DMS 273 (cell line): Measurements from ENCODE around the gene LRP3.
"Not testable (repeated sequence)": the region's sequence is repeated elsewhere in the genome, so short reads cannot be mapped to it uniquely, and the experiment has no call there.

ENCODE experiments used
- DNase-seq: peaks from one replicate; lab custom pipeline; 2025; ENCODE audit not compliant: unreplicated experiment; lab: John Stamatoyannopoulos, UW

The LRP3 gene

DNA sequence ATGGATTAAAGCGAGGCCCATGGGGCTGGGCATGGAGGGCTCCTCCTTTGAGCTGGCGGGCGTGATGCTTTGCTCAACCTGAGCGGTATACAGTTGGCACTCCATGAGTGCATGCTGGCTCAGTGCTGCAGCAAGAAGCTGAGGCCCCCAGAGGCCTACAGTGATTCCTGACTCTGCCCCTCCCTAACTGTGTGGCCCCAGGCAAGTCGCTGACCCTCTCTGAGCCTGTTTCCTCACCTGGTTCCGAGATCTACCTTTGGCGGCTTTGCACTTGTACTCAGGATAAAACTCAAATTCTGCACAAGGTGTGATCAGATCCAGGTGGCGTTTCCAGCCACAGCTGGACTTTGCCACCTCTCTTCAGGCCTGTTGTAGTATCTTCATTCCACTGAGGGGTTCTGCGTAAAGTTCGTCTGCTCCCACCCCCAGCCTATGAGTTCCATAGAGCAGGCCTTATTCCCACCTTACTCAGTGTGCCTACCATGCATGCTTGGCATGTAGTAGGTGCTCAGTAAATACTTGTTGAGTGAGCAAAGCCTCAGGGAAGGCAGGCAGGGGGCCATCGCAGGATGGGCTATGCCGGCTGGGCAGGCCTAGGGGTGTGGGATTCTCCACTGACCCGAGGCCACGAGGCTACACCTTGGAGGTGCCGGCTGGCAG lies 7.9 kb downstream of the LRP3 start:
- no peak for DNase-seq

DNA sequence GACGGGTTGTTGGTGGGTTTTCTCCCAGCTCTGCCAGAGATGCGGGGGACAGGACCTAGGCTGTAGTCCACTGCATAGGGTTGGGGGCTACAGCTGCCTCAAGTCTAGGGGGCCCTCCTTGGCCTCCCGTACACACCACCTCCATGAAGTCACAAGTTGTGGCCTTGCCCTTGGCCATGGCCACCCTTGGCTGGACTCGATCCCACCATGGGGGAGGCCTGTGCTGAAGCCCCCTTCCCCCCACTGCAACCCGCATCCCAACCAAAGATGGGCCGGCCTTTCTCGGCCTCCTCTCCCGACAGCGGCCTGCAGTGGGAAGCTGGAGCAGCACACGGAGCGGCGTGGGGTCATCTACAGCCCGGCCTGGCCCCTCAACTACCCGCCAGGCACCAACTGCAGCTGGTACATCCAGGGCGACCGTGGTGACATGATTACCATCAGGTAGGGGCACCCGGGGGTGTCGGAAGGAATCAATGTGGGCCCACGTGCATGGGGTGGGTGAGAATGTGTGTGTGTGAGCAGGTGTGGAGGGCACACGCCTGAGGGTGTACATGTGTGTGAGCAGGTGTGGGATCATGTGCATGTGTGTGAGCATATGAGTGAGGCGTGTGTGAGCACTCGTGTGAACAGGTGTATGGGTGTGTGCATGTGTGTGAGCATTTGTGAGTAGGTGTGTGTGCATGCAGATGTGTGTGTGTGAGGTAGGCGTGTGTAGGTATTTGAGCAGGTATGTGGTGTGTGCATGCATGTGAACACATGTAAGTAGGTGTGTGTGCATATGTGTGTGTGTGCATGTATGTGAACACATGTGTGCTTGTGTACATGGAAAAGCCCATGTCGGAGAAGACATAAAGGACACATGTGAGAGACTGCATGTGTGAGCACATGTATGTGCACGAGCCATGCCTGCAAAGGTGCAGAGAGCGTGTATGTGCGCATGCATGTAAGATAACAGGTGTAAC lies 8.7 kb downstream of the LRP3 start:
- no peak for DNase-seq

DNA sequence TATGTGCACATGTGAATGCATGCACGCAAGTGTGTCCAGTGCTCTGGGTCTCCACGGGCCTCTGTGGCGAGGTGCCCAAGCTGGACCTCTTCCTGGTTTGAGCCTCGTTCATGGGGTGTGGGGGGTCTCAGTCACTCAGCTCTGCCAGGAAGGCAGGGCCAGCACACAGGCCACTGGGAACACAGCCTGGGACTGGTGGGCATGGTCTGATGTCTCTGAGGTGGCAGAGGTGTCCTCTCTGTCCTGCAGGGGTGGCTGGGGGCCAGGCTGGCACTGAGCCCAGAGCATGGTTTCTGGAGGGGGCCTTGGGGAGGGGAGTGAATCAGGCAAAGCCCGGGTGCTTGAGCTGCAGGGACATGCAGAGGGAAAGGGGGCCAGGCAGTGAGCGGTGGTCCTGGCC lies 9.4 kb downstream of the LRP3 start:
- DNase-seq = no peak

DNA sequence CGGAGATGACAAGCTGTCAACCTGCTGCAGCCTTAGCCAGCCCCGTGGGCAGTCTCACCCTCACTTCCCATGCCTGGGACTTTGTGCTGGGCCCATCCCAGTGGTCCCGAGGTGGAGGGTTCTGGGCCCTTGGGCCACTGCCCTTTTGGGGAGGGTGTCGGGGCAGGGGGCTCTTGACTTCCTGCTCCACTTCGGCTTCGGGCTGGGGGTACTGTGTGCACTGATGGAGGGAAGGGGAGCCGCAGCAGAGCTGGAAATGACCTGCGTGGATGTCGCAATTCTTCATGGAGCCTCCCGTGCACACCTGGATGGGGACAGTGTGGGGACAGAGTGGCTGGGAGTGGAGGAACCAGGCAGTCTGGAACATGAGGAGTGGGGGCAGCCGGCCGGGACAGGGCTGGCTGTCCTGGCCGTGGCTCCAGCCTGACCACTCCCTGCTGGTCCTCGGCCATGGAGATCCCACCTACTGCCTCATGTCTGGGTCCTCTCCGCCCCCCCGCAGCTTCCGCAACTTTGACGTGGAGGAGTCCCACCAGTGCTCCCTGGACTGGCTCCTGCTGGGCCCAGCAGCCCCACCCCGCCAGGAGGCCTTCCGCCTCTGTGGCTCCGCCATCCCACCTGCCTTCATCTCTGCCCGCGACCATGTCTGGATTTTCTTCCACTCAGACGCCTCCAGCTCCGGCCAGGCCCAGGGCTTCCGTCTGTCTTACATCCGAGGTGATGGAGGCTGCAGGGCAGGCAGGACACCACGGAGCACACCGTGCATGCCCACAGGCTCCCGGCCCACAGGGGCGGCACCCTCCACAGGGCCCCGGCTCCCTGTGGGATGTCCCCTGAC lies 10.2 kb downstream of the LRP3 start:
- no peak for DNase-seq

DNA sequence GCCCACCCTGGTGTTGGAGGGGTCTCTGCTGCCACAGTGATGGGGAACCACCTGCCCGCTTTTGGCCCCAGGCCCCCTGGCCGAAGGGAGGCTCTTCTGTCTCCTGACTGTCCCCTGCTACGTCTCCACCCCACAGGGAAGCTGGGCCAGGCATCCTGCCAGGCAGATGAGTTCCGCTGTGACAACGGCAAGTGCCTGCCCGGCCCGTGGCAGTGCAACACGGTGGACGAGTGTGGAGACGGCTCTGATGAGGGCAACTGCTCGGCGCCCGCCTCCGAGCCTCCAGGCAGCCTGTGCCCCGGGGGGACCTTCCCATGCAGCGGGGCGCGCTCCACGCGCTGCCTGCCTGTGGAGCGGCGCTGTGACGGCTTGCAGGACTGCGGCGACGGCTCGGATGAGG lies 11.0 kb downstream of the LRP3 start:
- DNase-seq = no peak

DNA sequence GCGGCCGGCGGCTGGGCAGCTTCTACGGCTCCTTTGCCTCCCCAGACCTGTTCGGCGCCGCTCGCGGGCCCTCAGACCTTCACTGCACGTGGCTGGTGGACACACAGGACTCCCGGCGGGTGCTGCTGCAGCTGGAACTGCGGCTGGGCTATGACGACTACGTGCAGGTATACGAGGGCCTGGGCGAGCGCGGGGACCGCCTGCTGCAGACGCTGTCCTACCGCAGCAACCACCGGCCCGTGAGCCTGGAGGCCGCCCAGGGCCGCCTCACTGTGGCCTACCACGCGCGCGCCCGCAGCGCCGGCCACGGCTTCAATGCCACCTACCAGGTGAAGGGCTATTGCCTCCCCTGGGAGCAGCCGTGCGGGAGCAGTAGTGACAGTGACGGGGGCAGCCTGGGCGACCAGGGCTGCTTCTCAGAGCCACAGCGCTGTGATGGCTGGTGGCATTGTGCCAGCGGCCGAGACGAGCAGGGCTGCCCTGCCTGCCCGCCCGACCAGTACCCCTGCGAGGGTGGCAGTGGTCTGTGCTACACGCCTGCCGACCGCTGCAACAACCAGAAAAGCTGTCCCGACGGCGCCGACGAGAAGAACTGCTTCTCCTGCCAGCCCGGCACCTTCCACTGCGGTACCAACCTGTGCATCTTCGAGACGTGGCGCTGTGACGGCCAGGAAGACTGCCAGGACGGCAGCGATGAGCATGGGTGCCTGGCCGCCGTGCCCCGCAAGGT lies 11.6 kb downstream of the LRP3 start:
- DNase-seq = no peak

DNA sequence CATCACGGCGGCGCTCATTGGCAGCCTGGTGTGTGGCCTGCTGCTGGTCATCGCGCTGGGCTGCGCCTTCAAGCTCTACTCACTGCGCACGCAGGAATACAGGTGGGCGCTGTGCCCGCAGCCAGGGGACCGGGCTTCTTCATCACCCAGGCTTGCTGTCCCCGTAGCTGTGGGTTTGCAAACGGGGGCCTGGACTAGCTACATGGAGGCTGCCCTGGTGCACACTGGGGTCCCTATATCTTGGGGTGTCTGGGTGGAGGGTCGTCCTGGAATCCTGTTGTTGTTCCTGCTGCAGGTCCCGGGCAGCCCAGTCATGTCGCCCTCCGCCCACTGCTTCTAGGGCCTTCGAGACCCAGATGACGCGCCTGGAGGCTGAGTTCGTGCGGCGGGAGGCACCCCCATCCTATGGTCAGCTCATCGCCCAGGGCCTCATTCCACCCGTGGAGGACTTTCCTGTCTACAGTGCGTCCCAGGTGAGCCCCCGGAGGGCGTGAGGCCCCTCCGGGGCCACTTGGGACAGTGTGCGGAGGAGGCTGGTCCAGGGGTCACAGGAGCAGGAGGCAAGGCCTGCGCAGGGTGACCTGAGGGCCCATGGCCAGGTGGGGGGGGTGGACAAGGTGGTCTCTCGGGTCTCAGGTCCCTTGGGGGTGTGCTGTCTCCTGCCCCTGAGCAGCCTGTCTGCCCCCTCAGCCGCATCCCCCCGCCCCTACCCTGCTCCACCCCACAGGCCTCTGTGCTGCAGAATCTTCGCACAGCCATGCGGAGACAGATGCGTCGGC lies 12.3 kb downstream of the LRP3 start:
- DNase-seq = no peak

DNA sequence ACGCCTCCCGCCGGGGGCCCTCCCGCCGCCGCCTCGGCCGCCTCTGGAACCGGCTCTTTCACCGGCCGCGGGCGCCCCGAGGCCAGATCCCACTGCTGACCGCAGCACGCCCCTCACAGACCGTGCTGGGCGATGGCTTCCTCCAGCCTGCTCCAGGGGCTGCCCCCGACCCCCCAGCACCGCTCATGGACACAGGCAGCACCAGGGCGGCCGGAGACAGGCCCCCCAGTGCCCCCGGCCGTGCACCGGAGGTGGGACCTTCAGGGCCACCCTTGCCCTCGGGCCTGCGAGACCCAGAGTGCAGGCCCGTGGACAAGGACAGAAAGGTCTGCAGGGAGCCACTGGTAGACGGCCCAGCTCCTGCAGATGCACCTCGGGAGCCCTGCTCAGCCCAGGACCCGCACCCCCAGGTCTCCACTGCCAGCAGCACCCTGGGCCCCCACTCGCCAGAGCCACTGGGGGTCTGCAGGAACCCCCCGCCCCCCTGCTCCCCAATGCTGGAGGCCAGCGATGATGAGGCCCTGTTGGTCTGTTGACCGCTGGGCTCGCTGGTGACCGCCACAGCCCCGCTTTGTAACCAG lies 13.0 kb downstream of the LRP3 start:
- DNase-seq = no peak

DNA sequence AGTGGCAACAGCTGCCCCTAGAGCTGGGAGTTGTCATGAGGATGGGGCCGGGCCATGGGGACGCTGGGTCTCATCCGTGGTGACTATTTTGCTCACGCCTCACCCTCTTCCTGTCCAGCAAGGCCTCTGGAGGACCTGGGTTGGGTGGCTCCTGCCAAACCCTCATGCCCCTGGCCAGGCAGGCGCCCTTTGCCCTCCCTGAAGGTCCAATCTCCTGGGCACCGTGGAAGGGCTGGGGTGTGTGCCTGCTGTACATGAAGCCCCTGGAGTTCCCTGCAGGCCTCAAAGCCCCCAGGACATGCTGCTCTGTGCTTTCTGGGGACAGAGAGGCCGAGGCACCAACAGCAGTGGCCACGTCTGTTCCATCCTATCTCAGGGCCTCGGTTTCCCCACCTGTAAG lies 13.8 kb downstream of the LRP3 start:
- DNase-seq = no peak

DNA sequence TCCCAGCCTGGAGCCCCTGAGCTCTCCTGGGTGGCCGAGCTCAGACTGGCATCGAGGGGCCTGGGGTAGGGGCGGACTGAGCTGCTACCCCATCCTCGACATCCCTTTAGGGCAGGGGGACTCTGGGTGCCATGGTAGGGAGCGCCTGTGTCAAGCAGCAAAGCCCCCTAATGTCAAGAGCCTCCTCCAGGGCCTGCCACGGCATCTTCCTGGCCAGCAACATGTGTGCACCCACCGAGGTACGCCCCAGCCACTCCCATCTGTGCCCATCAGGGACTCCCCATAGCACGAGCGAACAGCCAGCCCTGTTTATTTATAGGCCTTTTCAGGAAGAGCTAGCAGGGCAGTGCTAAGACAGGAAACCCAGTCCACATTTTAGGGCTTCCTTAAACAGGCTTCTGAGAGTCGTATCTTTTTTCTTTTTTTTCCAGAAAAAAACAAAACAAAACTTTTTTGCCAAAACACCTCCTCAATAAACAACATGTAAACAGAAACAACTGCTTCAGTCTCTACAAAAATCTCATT lies 14.3 kb downstream of the LRP3 start:
- DNase-seq = no peak

DNA sequence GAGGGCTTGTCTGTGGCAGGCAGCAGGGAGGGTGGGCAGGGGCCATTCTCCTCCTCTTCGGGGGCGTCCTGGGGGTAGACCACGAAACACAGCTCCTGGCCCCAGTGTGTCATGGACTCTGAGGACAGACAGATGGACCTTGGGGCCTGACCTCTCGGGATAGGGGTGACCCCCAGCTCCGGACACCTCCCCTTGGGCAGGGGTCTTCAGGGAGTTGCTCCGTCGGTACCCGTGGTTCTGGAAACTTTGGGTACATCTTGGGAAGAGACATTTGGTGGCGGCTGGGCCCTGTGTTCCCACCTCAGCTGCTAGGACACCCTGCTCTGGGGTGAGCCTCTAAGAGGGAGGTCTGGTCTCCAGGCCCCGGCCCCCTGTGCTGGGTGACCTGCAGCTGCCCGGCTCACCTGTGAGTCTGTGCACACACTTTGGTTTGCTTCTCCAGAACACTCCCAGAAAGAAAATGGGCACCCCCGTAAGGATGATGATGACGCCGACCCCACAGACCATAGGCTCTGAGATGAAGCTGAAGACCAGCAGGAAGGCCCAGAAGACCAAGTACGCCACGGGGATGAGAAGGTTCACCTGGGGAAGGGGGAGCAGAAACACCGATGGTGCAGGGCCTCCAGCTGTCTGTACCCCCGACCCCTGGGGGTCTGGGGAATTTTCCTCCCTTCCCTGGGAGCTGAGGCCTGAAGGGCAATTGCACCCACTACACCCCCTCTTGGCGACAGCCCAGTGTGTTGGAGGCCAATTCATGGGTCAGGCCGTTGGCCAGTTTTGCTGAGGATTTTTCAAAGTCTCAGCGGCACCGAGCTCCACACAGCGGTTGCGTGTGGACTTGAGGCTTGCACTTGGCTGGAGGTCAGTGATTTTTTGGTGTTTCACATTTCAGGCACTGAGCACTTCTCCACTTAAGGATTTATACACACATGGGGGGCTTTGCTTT lies 15.0 kb downstream of the LRP3 start:
- no peak for DNase-seq

DNA sequence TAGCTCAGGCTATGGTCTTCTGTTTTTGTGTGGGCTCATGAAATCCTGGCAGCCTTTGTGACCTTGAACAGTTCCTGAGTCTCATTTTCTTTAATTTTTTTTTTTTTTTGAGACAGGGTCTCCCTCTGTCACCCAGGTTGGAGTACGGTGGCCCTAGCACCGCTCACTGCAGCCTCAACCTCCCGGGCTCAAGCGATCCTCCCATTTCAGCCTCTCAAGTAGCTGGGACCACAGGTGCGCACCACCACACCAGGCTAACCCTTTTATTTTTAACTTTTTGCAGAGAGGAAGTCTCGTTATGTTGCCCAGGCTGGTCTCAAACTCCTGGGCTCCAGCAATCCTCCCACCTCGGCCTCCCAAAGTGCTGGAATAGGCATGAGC lies 15.7 kb downstream of the LRP3 start:
- DNase-seq = not testable (repeated sequence)

DNA sequence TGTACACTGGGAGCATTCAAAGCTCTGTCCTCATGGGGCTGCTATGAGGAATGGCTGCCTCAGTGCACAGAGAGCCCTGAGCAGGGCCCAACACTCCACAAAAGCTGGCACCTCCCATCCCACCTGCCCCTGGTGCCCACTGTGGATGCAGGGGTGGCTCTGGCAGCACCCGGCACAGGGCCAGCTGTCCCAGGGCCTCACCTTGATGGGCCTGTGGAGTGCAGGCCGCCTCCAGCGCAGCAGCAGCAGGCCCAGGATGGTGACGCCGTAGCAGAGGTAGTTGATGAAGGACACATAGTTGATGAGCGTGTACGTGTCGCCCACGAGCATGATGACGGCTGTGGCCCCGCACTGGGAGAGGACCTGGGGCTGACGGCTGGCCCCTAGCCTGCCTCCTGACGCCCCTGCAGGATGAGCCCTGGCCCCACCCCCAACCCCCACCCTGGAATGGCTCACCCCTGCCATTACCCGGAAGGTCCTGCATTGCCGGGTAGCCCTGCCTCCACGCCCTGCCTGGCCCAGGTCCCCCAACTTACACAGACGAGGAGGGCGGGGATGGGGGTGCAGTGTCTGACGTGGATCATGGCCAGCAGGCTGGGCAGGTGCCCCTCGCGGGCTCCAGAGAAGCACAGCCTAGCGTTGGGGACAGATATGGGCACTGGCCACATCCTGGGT lies 16.3 kb downstream of the LRP3 start:
- DNase-seq = no peak

DNA sequence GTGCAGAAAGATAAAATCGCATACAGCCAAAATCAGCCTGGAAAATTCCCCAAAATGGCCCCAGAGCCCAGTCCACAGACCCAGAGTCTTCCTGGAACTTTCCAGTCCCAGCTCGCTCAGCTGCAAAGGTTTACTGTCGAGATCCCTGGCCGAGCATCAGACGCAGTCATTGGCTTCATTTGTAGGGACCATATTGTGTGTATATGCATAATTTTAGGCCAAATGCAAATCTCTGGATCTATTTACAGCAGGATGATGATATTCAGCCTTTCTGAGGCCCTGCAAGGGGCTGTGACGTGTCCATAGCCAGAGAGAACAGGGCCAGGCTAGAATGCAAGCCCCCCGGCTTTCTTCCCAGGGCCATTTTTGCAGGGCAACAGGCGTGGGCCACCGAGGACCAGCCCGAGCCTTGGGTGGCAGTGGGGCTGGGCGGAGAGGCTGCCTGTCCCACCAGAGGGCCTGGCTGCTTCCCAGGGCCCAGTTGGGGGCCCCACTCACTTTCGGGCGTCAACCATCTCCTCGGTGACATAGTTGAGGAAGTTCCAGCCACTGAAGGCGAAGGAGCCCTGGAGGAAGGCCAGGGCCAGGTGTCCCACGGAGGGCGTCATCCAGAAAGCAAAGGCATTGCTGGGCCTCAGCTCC lies 17.8 kb downstream of the LRP3 start:
- DNase-seq = no peak

DNA sequence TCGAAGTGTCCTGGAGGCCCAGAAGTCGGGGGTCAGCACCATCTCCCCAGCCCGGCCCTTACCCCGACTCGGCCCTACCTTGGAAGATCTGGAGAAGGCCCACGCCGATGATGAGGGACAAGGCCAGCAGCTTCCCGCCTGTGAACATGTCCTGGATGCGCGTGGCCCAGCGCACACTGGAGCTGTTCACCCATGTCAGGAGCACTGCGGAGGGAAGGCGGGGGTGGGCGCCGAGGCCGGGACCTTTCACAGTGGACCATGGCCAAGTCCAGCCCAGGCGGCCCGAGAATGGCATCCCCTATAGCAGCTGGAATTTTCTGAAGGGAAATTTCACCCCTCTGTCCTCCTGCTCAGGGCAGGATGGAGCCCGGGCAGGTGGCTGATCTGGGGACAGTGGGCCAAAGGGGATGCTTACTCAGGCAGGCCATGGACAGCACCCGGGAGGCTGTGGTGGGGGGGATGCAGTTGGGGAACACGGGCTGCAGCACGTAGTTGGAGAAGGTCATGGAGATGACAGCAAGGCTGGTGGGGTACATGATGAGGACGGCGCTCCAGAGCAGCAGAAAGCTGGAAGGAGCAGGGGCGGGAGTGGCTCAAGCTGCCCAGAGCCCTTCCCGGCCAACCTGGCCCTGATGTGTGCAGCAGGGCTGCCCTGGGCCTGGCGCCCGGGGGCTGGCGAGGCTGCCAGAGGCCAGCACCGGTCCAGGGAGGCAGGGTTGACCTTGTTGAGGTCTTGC lies 18.5 kb downstream of the LRP3 start:
- no peak for DNase-seq

DNA sequence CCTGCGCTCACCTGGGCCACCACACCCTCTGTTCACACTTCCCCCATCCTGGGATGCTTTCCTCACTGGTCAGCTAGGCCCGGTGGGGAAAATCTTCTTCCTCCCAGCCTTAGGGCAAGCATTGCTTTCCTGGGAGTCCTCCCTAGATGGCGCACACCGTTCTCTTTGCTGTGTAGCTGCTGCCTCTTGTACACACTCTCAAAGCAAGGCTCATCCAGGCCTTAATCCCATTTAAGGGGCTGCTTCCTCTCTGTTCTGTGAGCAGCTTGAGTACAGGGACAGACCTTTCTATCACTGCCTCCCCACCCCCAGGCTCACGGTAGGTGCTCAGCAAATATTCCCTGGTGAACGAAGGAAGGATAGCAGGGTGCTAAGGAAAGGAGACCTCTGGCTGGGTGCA lies 20.5 kb downstream of the LRP3 start:
- DNase-seq = peak; percentile 53
